ENCODE results near the gene MRPL19.

DNA sequence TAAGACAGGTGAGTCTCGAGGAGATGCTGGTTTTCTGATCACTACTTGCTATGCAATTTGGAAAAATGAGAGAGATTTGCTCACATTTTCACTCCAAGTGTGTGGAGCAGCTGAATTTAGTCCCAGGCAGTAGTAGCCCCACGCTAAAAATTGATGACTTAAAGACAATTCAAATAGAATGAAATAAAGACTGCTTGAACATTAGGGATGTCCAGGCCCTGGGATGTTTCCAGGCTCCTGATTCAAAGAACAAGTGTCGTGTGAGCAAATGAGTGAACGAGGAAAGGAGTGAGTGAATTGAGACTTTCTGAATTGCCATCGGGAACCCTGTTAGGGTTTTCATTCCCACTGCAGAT is 37.3 kb upstream of the MRPL19 start:
- TF ChIP-seq, protein P1, sequence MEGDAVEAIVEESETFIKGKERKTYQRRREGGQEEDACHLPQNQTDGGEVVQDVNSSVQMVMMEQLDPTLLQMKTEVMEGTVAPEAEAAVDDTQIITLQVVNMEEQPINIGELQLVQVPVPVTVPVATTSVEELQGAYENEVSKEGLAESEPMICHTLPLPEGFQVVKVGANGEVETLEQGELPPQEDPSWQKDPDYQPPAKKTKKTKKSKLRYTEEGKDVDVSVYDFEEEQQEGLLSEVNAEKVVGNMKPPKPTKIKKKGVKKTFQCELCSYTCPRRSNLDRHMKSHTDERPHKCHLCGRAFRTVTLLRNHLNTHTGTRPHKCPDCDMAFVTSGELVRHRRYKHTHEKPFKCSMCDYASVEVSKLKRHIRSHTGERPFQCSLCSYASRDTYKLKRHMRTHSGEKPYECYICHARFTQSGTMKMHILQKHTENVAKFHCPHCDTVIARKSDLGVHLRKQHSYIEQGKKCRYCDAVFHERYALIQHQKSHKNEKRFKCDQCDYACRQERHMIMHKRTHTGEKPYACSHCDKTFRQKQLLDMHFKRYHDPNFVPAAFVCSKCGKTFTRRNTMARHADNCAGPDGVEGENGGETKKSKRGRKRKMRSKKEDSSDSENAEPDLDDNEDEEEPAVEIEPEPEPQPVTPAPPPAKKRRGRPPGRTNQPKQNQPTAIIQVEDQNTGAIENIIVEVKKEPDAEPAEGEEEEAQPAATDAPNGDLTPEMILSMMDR (IDR thresholded peaks at IDR 0.05): no peak
- no peak for TF ChIP-seq POLR2A (IDR thresholded peaks at IDR 0.05)
- TF ChIP-seq EP300 (IDR thresholded peaks at IDR 0.05): no peak

Data from ovary (tissue), 3 donors.